Activated gamma-delta T cell treated with anti-CD3 and anti-CD28 coated beads, Interleukin-2, amount 50 U/mL, for 16 hours (primary cell): ENCODE data around the gene KIFBP.
"Not testable (repeated sequence)": the region's sequence is repeated elsewhere in the genome, so short reads cannot be mapped to it uniquely, and the experiment has no call there.

Source experiments
- DNase-seq: peaks from one replicate; pipeline ENCODE4 v3.0.0-alpha.2; 2020; ENCODE audit warnings: low read depth

Gene KIFBP

GRCh38 chr10:68988530-68989316 is at the start of gene KIFBP:
TSS of gene KIFBP (plus strand) at chr10:68988803. CDS start at chr10:68988833, 30 bp downstream.
- DNase-seq, result peak; percentile 59

- no peak for DNase-seq
Observed at GRCh38 chr10:68938884-68939283, 49.7 kb upstream of the KIFBP start.

GRCh38 chr10:68940917-68941316 is 47.7 kb upstream of the KIFBP start:
- DNase-seq, result not testable (repeated sequence)

GRCh38 chr10:68950598-68950997 is 38.0 kb upstream of the KIFBP start:
- no peak for DNase-seq

- no peak for DNase-seq
Observed at GRCh38 chr10:68954904-68955303, 33.7 kb upstream of the KIFBP start.

GRCh38 chr10:68955355-68955831 is 33.2 kb upstream of the KIFBP start:
- DNase-seq, result no peak

- DNase-seq, result peak; percentile 85
Observed at GRCh38 chr10:68955832-68956532, 32.6 kb upstream of the KIFBP start, which contains the start of gene DDX21. TSS of gene DDX21 (plus strand) at chr10:68956170. CDS start at chr10:68956226, 56 bp downstream.

GRCh38 chr10:68957284-68957615 is 31.4 kb upstream of the KIFBP start:
- DNase-seq, result no peak

- DNase-seq, result no peak
Observed at GRCh38 chr10:68957654-68958053, 30.9 kb upstream of the KIFBP start.

GRCh38 chr10:68959695-68960527 is 28.7 kb upstream of the KIFBP start:
- no peak for DNase-seq

- no peak for DNase-seq
Observed at GRCh38 chr10:68963151-68963550, 25.5 kb upstream of the KIFBP start.

GRCh38 chr10:68973975-68974374 is 14.6 kb upstream of the KIFBP start:
- DNase-seq, result no peak

- not testable (repeated sequence) for DNase-seq
Observed at GRCh38 chr10:68975936-68976473, 12.6 kb upstream of the KIFBP start.

GRCh38 chr10:68979738-68980137 is 8.9 kb upstream of the KIFBP start:
- DNase-seq, result not testable (repeated sequence)

GRCh38 chr10:68981074-68981473 is 7.5 kb upstream of the KIFBP start:
- DNase-seq, result no peak

GRCh38 chr10:68982389-68982788 is 6.2 kb upstream of the KIFBP start:
- no peak for DNase-seq

GRCh38 chr10:68987611-68988010 is 992 bp upstream of the KIFBP start:
- no peak for DNase-seq

- no peak for DNase-seq
Observed at GRCh38 chr10:68989317-68989990, 851 bp downstream of the KIFBP start.

GRCh38 chr10:68992636-68993440 is 4.2 kb downstream of the KIFBP start:
- no peak for DNase-seq

- DNase-seq, result no peak
Observed at GRCh38 chr10:68997211-68997610, 8.6 kb downstream of the KIFBP start.

GRCh38 chr10:69004821-69005220 is 16.2 kb downstream of the KIFBP start:
- no peak for DNase-seq
